ENCODE data around the gene ESRRB.

Gene ESRRB

GRCh38 chr14:76380991-76381390 lies 5.1 kb downstream of the ESRRB start:
- TF ChIP-seq CTCF (conservative IDR thresholded peaks at IDR 0.05) = no peak

GRCh38 chr14:76381817-76382494 lies 6.0 kb downstream of the ESRRB start:
- H3K27ac ChIP-seq = no peak overlapping the region
- no peak for TF ChIP-seq CTCF (conservative IDR thresholded peaks at IDR 0.05)

More at GRCh38 chr14:76380991-76381390, 5.1 kb downstream of the ESRRB start:
- H3K27ac ChIP-seq = no peak overlapping the region

DNA sequence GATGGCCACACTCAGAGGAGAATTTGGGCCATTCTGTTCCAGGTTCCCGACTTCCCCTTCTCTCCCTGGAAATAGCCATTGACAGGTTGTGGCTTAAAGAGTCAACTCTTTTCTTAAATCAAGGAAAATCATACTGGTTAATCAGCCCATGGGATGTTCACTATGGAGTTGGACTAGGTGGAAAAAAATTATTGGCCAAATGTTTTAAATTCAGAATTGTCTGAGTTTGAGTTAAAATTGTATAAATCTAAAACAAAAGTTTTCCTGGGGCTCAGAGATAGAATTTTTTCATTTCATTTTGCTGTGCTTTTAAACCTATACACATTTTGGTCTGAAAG lies 6.5 kb downstream of the ESRRB start:
- H3K27ac ChIP-seq = no peak overlapping the region
- TF ChIP-seq CTCF (conservative IDR thresholded peaks at IDR 0.05) = no peak

DNA sequence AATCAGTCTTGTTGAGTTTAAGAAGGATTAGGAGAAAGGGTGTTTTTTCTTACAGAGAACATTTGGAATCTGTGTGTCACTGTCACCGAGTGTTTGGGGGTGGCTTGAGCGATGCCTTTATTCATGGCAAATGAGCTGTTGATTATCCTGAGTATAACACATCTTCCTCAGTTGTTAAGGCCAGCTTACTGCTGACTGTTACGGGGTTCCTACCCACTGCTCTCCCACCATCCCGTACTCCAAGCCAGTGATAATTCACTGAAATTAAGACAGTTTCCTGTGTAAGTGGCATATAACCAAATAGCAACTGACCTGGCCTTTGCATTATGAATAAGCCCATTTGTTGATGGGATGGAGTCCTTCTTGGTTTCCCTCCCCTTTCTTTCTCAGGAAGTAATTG lies 9.5 kb downstream of the ESRRB start:
- no peak for TF ChIP-seq CTCF (conservative IDR thresholded peaks at IDR 0.05)
- no peak overlapping the region for H3K27ac ChIP-seq

GRCh38 chr14:76386944-76387782 lies 11.2 kb downstream of the ESRRB start:
- H3K27ac ChIP-seq = no peak overlapping the region
- peak; percentile 94 for TF ChIP-seq CTCF (conservative IDR thresholded peaks at IDR 0.05)

DNA sequence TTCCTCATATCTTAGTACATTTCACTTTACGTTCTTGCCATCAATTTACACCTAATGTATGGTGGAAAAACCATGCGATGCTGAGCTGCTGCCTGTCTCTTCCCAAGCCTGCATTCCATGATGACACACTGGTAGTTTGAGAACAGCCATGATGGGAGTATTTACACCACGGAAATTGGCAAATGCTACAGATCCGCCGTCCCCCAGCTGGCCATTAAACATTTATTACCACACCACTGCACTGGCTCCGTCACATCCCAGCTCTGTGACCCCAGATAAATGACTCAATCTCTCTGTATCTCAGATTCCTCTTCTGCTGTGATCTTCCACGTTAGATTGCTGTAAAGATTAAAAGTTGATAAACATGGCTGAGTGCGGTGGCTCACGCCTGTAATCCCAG lies 13.9 kb downstream of the ESRRB start:
- TF ChIP-seq CTCF (conservative IDR thresholded peaks at IDR 0.05) = no peak
- no peak overlapping the region for H3K27ac ChIP-seq

GRCh38 chr14:76390621-76391020 lies 14.7 kb downstream of the ESRRB start:
- H3K27ac ChIP-seq = no peak overlapping the region
- no peak for TF ChIP-seq CTCF (conservative IDR thresholded peaks at IDR 0.05)

All from VCaP (cell line).